Panc1 (cell line): ENCODE data around the gene BICDL2. TPM values are rescaled to one million over a fixed set of nuclear protein-coding genes. Genes with fewer than 3 reads are reported as not detected.
A peak's percentile ranks its signal among the peaks of the same experiment; 100 is the strongest.

ENCODE experiments used
- ATAC-seq: fragments of 200-7000 bp; cut with Tn5 transposase; 2 replicates; pipeline ENCODE4 v1.9.1; 2020; ENCODE audit warnings: mild to moderate bottlenecking, moderate library complexity
- BruUV-seq: library from RNA; stranded (reverse); fragments of 400-500 nt; replicated peaks from 2 replicates; lab custom pipeline; 2021; lab: Mats Ljungman, UMichigan
- CTCF ChIA-PET: fragments of 300-600 bp; sonication (Branson Sonifier 250); formaldehyde crosslinking; loops from one replicate; lab custom pipeline; 2022; ENCODE audit warnings: antibody characterized with exemption; lab: Charles Lee
- POLR2A ChIA-PET: fragments of 300-600 bp; sonication (Branson Sonifier 250); formaldehyde crosslinking; loops from one replicate; lab custom pipeline; 2022; ENCODE audit warnings: antibody characterized with exemption; lab: Charles Lee
- DNase-seq: peaks from one replicate; pipeline ENCODE4 v3.0.0-alpha.2; 2010; ENCODE audit warnings: low read depth, low spot score
- H3K27ac ChIP-seq: 2 replicates; pipeline ENCODE4 v1.5.1; 2011; ENCODE audit warnings: mild to moderate bottlenecking, low read length, inconsistent platforms
- H3K27me3 ChIP-seq: fragments of 200-500 bp; sonication (Bioruptor generic); 2 replicates; pipeline ENCODE4 v1.6.0; 2014; ENCODE audit warnings: low read length, inconsistent platforms; ENCODE audit not compliant: control insufficient read depth, insufficient read depth
- H3K36me3 ChIP-seq: fragments of 200-500 bp; sonication (Bioruptor generic); 2 replicates; pipeline ENCODE4 v1.5.1; 2014; ENCODE audit warnings: inconsistent platforms, mild to moderate bottlenecking, low read length, moderate library complexity; ENCODE audit not compliant: control insufficient read depth, insufficient read depth
- H3K4me1 ChIP-seq: 2 replicates; pipeline ENCODE4 v1.5.1; 2011; ENCODE audit warnings: inconsistent platforms, mild to moderate bottlenecking, low read length, moderate library complexity; ENCODE audit not compliant: control insufficient read depth, insufficient read depth
- H3K4me3 ChIP-seq, 2 experiments: 2 replicates each; pipeline ENCODE4 v1.5.1; 2011 to 2012; ENCODE audit warnings: low read depth in 2 of 2, low read length in 2 of 2, mild to moderate bottlenecking in 2 of 2, inconsistent platforms in 1 of 2, moderate library complexity in 1 of 2
- H3K9me3 ChIP-seq: fragments of 200-500 bp; sonication (Bioruptor generic); 2 replicates; pipeline ENCODE4 v1.5.1; 2014; ENCODE audit warnings: low read depth, mild to moderate bottlenecking, inconsistent platforms, low read length, moderate library complexity; ENCODE audit not compliant: control insufficient read depth, insufficient read depth
- CTCF ChIP-seq: fragments of 450-650 bp; IDR thresholded peaks from 2 replicates; pipeline ENCODE4 v1.5.1; 2017; ENCODE audit warnings: mild to moderate bottlenecking
- POLR2AphosphoS5 ChIP-seq: IDR thresholded peaks from 2 replicates; pipeline ENCODE4 v1.6.1; 2012; ENCODE audit warnings: mild to moderate bottlenecking, low read depth, low read length, moderate library complexity
- REST ChIP-seq, 2 experiments: IDR thresholded peaks; 2 replicates each; pipeline ENCODE4 v1.6.1; 2011 to 2012; ENCODE audit warnings: low read depth in 2 of 2, control low read depth in 1 of 2, low read length in 1 of 2, mild to moderate bottlenecking in 1 of 2, moderate library complexity in 1 of 2; ENCODE audit not compliant: insufficient read depth in 1 of 2
- SIN3A ChIP-seq: IDR thresholded peaks from 2 replicates; pipeline ENCODE4 v1.6.1; 2012; ENCODE audit warnings: low read depth, mild to moderate bottlenecking, low read length, moderate library complexity, borderline replicate concordance; ENCODE audit not compliant: insufficient read depth
- TCF7L2 ChIP-seq: IDR thresholded peaks from 2 replicates; pipeline ENCODE4 v1.6.1; 2011; ENCODE audit warnings: mild to moderate bottlenecking, low read depth, low read length, inconsistent platforms
- in situ Hi-C: cut with HindIII; loops from 2 replicates; pipeline ENCODE4 v1.10.0; 2016; ENCODE audit warnings: low sequenced_read_pairs, low pct_unique_long_range_greater_than_20kb
- intact Hi-C: fragments of 100-400 bp; cut with micrococcal nuclease; formaldehyde crosslinking; loops from one replicate; pipeline ENCODE4 v1.10.0; 2022; ENCODE audit not compliant: unreplicated experiment
- total RNA-seq: library from RNA; stranded (reverse); gene quantifications from one replicate; pipeline ENCODE4 v1.2.1, GENCODE V29; 2021; ENCODE audit not compliant: unreplicated experiment

The BICDL2 gene
- total RNA-seq, 1 experiment from 2014 or later: 0.21 TPM

- peak within 1 kb of the TSS; percentile 99 for H3K27ac ChIP-seq
- ChIA-PET POLR2A (interaction anchor here (0.6 kb wide), 3 partner anchors 19 to 1145 kb away, joined by 3 read pairs; no protein-coding TSS in a partner anchor), CTCF (interaction anchor here (0.7 kb wide), 1 partner anchor 20 kb away, joined by 4 read pairs; no protein-coding TSS in a partner anchor)
- peaks cover 9% of the 10 kb centered on the region for H3K36me3 ChIP-seq
- ATAC-seq (peak; percentile 61), DNase-seq (peak; percentile 96)
- no TSS peak for BruUV-seq
- intact Hi-C loops (no loop called here), in situ Hi-C loops (no loop called here)
- H3K4me3 ChIP-seq: peak within 1 kb of the TSS; percentile 94 to 95
- no peaks in the 10 kb centered on the region for H3K9me3 ChIP-seq
- H3K27me3 ChIP-seq: no peaks in the 10 kb centered on the region
- H3K4me1 ChIP-seq: peaks cover 19% of the 10 kb centered on the region
- TF ChIP-seq CTCF (no peak), SIN3A (peak; percentile 56; the same call in 1 of the 2 replicates), REST (IDR thresholded peaks at IDR 0.05; ENCODE audit: insufficient read depth in 1 of 2, low read depth in 2 of 2, low read length in 1 of 2) (no peak), TCF7L2 (peak; percentile 38; the same call in 1 of the 2 replicates), POLR2AphosphoS5 (peak; percentile 94)
These were observed 12.9 kb downstream of the BICDL2 start, which contains the start of the genes HCFC1R1 and THOC6 for GRCh38 chr16:3023669-3024478. Gene HCFC1R1, minus strand, starts transcription at chr16:3023942. Its CDS starts 1 bp downstream, at chr16:3023941. Gene THOC6, plus strand, starts transcription at chr16:3024035. Its CDS starts 292 bp downstream, at chr16:3024327.

- BruUV-seq: no TSS peak
- intact Hi-C loops (no loop called here), in situ Hi-C loops (no loop called here)
- peak overlapping the region; percentile 94 to 95 for H3K4me3 ChIP-seq
- peaks cover 9% of the 10 kb centered on the region for H3K36me3 ChIP-seq
- H3K27me3 ChIP-seq: no peaks in the 10 kb centered on the region
- H3K9me3 ChIP-seq: no peaks in the 10 kb centered on the region
- POLR2A ChIA-PET: interaction anchor here (0.6 kb wide), 2 partner anchors 32 to 1144 kb away, joined by 3 read pairs; no protein-coding TSS in a partner anchor
- CTCF ChIA-PET: interaction anchor here (0.7 to 1.2 kb wide), 3 partner anchors 8 to 20 kb away, joined by 3 to 5 read pairs (median 4); no protein-coding TSS in a partner anchor
- ATAC-seq: peak; percentile 46
- peaks cover 16% of the 10 kb centered on the region for H3K4me1 ChIP-seq
- TF ChIP-seq SIN3A: peak; percentile 60; the same call in 1 of the 2 replicates
- TF ChIP-seq POLR2AphosphoS5: peak; percentile 89
- TF ChIP-seq TCF7L2: no peak
- peak; percentile 87 for DNase-seq
- H3K27ac ChIP-seq: peak overlapping the region; percentile 99
These were observed 13.4 kb downstream of the BICDL2 start for GRCh38 chr16:3023415-3023668.
